ENCODE measurements around the gene RMRP. TPM values are rescaled to one million over a fixed set of nuclear protein-coding genes. Genes with fewer than 3 reads are reported as not detected.

Gene RMRP
- polyA plus RNA-seq, result 21.6 to 91.8 TPM (median 40.5 TPM) in 3 replicates
- 29.8 TPM for polyA plus RNA-seq (2011; ENCODE audit: low read depth)
- 31.7 and 49.9 TPM in 2 replicates for polyA plus RNA-seq (2011; cell fraction: cytosol; rRNA removed)
- polyA plus RNA-seq (2011; cell fraction: nucleus; rRNA removed), result 581 and 1,734 TPM in 2 replicates
- 12.7 and 20.0 TPM in 2 replicates for polyA plus RNA-seq (2012; ENCODE audit: low replicate concordance)
- 5,944 to 36,209 TPM (median 23,721 TPM) in 3 replicates for polyA minus RNA-seq
- polyA minus RNA-seq (2011; cell fraction: cytosol; rRNA and poly(A)+ RNA removed), result 15,491 TPM
- polyA minus RNA-seq (2011; cell fraction: nucleus; rRNA and poly(A)+ RNA removed), result 126,667 and 367,210 TPM in 2 replicates

- Histone ChIP-seq H3K4me1 (ENCODE audit: control insufficient read depth, extremely low read depth, insufficient read depth, low read length) (peaks cover 13% of the 10 kb centered on the region), H3K27me3 (ENCODE audit: control insufficient read depth, extremely low read depth, insufficient read depth, low read length) (peaks cover 3% of the 10 kb centered on the region), H3K27ac (ENCODE audit: control insufficient read depth, insufficient read depth, low read length) (peak within 1 kb of the TSS; percentile 92), H3K4me2 (ENCODE audit: control insufficient read depth, extremely low read depth, insufficient read depth, low read depth, low read length) (peak within 1 kb of the TSS; percentile 87), H3K36me3 (ENCODE audit: control insufficient read depth in 2 of 2, extremely low read depth in 1 of 2, insufficient read depth in 2 of 2, low read length in 2 of 2) (peaks cover 1 to 10% of the 10 kb centered on the region in 2 experiments), H3K4me3 (ENCODE audit: control insufficient read depth in 2 of 3, extremely low read depth in 1 of 3, insufficient read depth in 2 of 3, low read depth in 1 of 3, low read length in 3 of 3) (peak within 1 kb of the TSS; percentile 73 to 84 (median 81)), H3K9ac (ENCODE audit: control insufficient read depth, extremely low read depth, insufficient read depth, low read length) (peak within 1 kb of the TSS; percentile 82), H4K20me1 (ENCODE audit: control insufficient read depth, extremely low read depth, insufficient read depth, low read length) (no peaks in the 10 kb centered on the region), H3K9me1 (ENCODE audit: control insufficient read depth, extremely low read depth, insufficient read depth, low read length) (no peaks in the 10 kb centered on the region), H3K79me2 (ENCODE audit: control insufficient read depth, insufficient read depth, low read length) (peaks cover 2% of the 10 kb centered on the region), H2AFZ (ENCODE audit: control insufficient read depth, low read length) (peak within 1 kb of the TSS; percentile 90), H3K9me3 (ENCODE audit: control insufficient read depth, low read depth, low read length) (no peaks in the 10 kb centered on the region)
- peak; percentile 99 for DNase-seq (ENCODE audit: low read depth, low spot score)
- dilution Hi-C loops (cut with MboI; ENCODE audit: extremely low pct_ligation_motif_present, low sequenced_read_pairs), result no loop called here
- FAIRE-seq, result no peak
- TF ChIP-seq CTCF (optimal IDR thresholded peaks at IDR 0.05 in 1 of 3, IDR thresholded peaks at IDR 0.05 in 1 of 3, conservative IDR thresholded peaks at IDR 0.05 in 1 of 3; ENCODE audit: extremely low read depth in 1 of 3, insufficient read depth in 2 of 3, low read length in 3 of 3) (peak in 2 of 3 experiments; percentile 19 to 22), EZH2 (IDR thresholded peaks at IDR 0.05; ENCODE audit: low read length) (no peak)
These were observed at the start of gene RMRP for GRCh38 chr9:35657546-35658136. RMRP (minus strand) TSS chr9:35658019.

- no peak overlapping the region for H3K9ac ChIP-seq (ENCODE audit: control insufficient read depth, extremely low read depth, insufficient read depth, low read length)
These were observed 49.1 kb upstream of the RMRP start for GRCh38 chr9:35706951-35707350.

More at GRCh38 chr9:35706951-35707350, 49.1 kb upstream of the RMRP start:
- no peaks in the 10 kb centered on the region for H3K4me1 ChIP-seq (ENCODE audit: control insufficient read depth, extremely low read depth, insufficient read depth, low read length)
- no peak overlapping the region for H3K4me2 ChIP-seq (ENCODE audit: control insufficient read depth, extremely low read depth, insufficient read depth, low read depth, low read length)
- FAIRE-seq (no peak), DNase-seq (ENCODE audit: low read depth, low spot score) (no peak)
- H3K9me1 ChIP-seq (ENCODE audit: control insufficient read depth, extremely low read depth, insufficient read depth, low read length), result peaks cover 2% of the 10 kb centered on the region
- no peak overlapping the region for H2AFZ ChIP-seq (ENCODE audit: control insufficient read depth, low read length)
- H3K36me3 ChIP-seq (ENCODE audit: control insufficient read depth in 2 of 2, extremely low read depth in 1 of 2, insufficient read depth in 2 of 2, low read length in 2 of 2), result peaks cover 62 to 79% of the 10 kb centered on the region in 2 experiments
- dilution Hi-C loops (cut with MboI; ENCODE audit: extremely low pct_ligation_motif_present, low sequenced_read_pairs), result no loop called here
- no peak for TF ChIP-seq CTCF (optimal IDR thresholded peaks at IDR 0.05 in 1 of 3, IDR thresholded peaks at IDR 0.05 in 1 of 3, conservative IDR thresholded peaks at IDR 0.05 in 1 of 3; ENCODE audit: extremely low read depth in 1 of 3, insufficient read depth in 2 of 3, low read length in 3 of 3)
- no peak for TF ChIP-seq EZH2 (IDR thresholded peaks at IDR 0.05; ENCODE audit: low read length)
- no peaks in the 10 kb centered on the region for H3K27me3 ChIP-seq (ENCODE audit: control insufficient read depth, extremely low read depth, insufficient read depth, low read length)
- H3K9me3 ChIP-seq (ENCODE audit: control insufficient read depth, low read depth, low read length), result no peaks in the 10 kb centered on the region
- H4K20me1 ChIP-seq (ENCODE audit: control insufficient read depth, extremely low read depth, insufficient read depth, low read length), result peaks cover 3% of the 10 kb centered on the region
- no peak overlapping the region for H3K4me3 ChIP-seq (ENCODE audit: control insufficient read depth in 2 of 3, extremely low read depth in 1 of 3, insufficient read depth in 2 of 3, low read depth in 1 of 3, low read length in 3 of 3)
- no peaks in the 10 kb centered on the region for H3K79me2 ChIP-seq (ENCODE audit: control insufficient read depth, insufficient read depth, low read length)
- no peak overlapping the region for H3K27ac ChIP-seq (ENCODE audit: control insufficient read depth, insufficient read depth, low read length)

Data from keratinocyte (primary cell).